ENCODE results near the gene BCKDHB.
"Not testable (repeated sequence)": the region's sequence is repeated elsewhere in the genome, so short reads cannot be mapped to it uniquely, and the experiment has no call there.

BCKDHB gene

GRCh38 chr6:80263585-80263984 lies 157.1 kb downstream of the BCKDHB start:
- peak; percentile 6 for DNase-seq

DNA sequence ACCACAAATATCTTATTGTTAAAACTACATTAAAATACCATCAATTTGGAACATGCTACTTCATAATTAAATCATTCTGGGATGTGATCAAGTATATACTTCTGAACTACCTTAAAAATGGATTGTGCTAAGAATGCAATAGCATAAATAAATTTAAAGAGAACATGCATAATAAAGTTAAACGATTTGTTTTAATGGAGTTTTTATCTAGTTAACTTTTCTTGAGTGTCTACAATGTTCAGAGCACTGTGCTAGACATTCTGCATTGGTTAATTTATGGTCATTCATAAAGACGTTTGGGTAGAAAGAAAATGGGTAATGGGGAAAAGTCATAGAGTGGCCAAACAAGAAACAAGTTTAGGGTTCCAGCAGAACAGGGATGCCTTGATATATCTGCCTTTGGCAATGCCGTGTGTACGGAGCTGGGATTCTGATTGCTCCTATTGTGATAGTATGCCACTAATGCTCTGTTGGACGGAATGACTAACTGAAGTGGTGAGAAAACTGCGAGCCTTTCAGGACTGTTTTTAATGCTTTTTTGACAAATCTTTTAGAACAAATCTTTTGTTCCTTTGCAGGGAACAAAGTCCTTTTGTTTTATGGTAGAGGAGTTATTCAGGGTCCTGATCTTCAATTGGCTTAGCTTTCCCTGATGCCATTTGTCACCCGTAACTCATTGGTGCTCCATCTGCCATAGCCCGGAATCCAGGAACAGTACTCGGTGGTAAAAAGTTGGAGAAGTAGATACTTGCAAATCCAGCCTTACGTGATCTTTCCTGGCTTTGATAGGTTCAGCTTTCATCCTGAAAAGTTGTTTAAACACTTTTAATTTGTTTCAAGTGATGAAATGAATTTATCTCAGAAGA lies 162.6 kb downstream of the BCKDHB start:
- DNase-seq, result no peak

DNA sequence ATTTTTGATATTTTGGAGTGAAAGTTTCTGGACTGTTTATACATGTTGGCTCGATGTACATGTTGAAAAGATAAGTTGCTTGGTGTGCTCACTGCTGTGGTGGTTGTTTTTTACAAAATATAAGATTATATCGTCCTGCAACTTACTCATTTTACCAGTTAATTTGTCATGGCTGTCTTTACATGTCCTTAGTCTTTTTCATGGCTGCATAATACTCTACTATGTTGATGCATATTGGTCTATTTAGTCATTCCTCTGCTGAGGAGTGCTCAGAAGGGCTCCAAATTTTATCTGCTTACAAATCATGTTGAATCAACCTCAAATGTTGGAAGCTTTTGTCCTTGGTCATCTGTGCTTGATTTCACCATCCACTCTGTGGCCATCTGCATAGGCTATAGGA lies 164.6 kb downstream of the BCKDHB start:
- no peak for DNase-seq

- DNase-seq, result no peak
These were observed 166.5 kb downstream of the BCKDHB start for GRCh38 chr6:80272988-80273387.

DNA sequence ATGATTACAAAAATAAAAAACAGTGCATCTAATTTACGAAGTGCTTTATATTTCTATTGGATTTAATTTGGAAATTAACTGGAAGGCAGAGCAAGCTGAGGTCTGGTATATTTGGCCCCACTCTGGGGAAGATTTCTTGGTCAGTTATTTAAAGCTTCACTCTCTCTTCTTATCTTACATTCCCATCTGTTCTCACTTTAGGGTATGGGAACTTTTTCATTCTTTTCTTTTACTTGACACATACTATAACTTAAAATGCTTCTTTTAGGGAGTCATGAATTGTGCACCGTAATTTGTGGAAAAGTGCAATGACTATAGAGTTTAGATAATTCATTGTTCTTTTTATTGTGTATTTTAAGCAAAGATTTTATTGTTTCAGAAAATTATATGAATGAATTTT lies 170.4 kb downstream of the BCKDHB start:
- DNase-seq, result peak; percentile 30

- DNase-seq, result no peak
These were observed 171.0 kb downstream of the BCKDHB start for GRCh38 chr6:80277501-80277900.

DNA sequence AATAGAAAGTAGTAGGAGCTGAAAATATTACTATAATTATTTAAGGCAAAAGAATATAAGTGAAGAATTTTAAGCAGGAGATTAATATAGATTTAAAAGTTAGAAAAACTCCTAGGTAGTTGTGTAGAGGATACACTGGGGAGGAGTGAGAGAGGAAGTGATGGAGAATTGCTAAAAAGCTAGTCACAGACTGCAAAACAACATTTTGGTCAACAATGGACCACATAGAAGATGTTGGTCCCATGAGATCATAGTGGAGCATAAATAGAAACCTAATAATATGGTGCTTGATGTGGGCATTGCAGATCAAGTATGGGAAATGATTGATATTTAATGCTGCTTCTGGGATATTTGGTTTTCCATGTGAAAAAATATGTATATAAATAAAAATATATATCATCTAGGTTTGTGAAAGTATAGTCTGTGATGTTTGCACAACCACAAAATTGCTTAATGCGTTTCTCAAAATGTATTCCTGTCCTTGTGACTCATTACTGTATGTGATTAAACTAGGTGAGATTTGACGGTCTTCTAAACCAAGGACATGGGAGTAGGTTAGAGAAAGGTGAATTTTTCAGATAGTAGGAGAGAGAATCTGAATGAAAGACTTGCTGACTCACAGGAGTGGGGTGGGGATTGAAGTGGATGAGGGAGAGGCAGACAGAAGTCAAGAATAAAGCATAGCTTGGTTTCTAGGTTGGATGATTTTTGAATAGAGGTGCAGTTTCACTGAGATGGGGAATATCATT lies 174.0 kb downstream of the BCKDHB start:
- peak; percentile 50 for DNase-seq

- peak; percentile 59 for DNase-seq
These were observed 176.6 kb downstream of the BCKDHB start for GRCh38 chr6:80282913-80283554.

GRCh38 chr6:80287112-80287511 lies 180.6 kb downstream of the BCKDHB start:
- no peak for DNase-seq

DNA sequence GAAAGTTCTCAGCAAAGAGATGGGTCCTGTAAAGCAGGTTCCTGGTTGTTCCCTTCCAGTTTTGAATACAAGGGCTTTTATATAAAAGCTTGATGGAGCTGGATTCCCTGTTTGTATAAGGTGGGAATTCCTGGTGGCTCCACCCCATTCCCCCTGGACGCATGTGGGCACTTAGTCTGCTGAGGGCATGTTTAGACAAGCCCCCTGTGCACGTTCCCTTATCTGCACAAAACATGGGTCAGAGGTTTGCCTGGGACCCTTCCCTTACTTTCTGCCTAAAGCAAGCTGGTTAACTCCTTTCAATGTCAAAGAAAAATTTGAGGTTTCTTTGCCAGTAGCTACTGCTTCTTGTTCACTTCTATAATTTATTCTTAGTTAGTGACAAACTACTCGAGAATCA lies 181.1 kb downstream of the BCKDHB start:
- DNase-seq, result no peak

GRCh38 chr6:80289727-80290126 lies 183.3 kb downstream of the BCKDHB start:
- DNase-seq, result no peak

DNA sequence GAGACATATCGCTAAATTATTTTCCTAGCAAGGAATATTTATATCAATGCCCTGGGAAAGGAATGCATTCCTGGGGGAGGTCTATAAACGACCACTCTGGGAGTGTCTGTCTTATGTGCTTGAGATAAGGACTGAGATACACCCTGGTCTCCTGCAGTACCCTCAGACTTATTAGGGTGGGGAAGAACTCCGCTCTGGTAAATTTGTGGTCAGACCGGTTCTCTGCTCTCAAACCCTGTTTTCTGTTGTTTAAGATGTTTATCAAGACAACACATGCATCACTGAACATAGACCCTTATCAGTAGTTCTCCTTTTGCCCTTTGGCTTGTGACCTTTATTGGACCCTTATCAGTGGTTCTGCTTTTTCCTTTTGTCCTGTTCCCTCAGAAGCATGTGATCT lies 188.1 kb downstream of the BCKDHB start:
- DNase-seq, result not testable (repeated sequence)

- DNase-seq, result no peak
These were observed 196.2 kb downstream of the BCKDHB start for GRCh38 chr6:80302716-80303115.

DNA sequence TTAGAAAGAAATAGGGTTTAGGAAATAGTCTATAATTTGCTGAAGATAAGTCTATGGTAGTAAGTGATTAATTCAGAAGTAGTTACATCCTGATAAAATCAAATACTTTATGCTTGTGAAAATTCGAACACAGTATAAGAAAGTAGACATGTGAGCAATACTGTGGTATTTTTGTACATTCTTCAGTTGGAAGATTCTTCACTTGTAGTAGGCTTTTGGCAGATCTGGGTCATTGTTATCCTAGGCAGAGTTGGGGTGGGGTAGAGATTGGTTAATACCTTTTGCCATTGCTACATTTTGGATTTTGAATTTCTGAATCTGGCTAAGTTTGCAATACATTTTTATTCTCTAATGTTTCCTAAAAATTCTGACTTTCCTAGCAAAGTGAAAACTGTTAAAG lies 197.5 kb downstream of the BCKDHB start:
- DNase-seq, result peak; percentile 22

DNA sequence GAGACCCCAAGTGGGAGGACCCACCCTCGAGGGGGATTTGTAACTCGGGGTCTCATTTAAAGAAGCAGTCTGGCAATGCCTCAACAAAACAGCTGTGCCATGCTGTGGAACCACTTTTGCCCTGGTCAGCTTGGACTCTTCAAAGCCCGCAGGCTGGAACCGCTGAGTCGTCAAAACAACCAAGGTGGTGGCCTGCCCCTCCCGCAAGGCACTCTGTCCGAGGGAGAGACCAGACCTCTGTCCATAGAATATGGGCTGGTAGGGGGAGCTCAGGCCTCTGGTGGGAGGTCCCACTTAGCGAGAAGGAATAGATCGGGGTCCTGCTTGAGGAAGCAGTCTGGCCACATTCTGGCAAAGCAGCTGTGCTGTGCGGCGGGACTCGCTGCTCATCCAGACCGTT lies 208.1 kb downstream of the BCKDHB start:
- DNase-seq, result no peak

DNA sequence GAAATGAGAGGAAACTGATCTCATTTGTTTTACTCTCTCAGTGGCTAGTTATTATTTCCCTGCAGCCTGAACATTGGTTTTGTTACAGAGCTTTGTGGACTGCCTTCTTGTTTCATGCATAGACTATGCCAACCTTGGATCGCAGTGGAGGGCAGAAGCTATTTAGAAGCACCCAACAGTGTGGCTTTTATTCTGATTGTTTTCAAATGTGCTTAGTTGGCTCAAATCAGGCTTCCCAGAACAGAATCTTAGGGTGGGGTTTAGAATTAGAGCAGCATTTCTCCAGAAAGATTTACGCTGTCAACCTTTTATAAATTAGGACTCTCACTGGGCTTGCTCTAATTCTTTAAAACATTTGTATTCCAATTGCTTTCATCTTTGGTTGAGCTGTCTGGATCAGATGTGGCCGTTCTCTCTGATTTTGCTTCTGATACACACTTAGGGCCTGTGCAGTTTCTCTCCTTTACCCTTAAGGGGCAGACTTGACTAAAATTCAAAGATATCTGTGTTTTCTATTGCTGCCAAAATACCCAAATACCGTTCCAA lies 210.3 kb downstream of the BCKDHB start:
- DNase-seq, result peak; percentile 60

GRCh38 chr6:80319196-80319595 lies 212.7 kb downstream of the BCKDHB start:
- DNase-seq, result peak; percentile 83

DNA sequence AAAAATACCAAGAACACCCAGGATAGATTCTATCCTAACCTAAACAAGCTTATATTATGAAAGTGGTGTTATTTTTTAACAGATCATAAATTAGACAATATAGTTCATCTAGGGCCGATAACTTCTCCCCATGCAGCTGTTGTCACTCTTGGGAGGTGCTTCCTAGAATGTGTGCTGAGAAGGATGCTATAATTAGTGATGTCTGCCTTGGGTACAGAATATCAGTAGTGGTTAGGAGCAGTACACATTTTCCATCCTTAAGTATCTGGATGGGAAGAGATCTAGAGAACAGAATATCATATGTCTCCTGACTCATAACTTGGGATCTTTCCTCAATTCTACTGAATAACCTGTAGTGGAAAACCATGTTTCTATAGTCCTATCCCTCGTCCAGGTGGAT lies 214.5 kb downstream of the BCKDHB start:
- DNase-seq, result no peak

- peak; percentile 35 for DNase-seq
These were observed 219.3 kb downstream of the BCKDHB start for GRCh38 chr6:80325742-80326141.

DNA sequence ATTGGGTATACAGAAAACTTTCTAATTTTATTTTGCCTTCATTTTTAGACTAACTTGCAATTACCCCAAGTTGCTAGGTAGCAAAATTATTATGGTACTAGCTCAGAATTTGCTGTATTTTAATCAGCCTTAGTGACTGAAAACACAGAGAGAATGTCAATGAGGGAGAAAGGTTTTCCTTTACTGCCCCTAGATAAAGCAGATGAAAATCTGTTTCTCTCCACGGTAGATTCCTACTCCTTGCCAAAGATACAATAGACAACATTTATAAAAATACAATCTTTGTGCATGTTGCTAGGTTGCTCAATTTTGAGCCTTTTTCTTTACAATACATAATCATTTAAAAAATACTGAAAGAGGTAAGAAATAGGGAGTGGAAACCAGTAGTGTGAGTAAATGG lies 222.2 kb downstream of the BCKDHB start:
- no peak for DNase-seq

- DNase-seq, result no peak
These were observed 223.0 kb downstream of the BCKDHB start for GRCh38 chr6:80329496-80329895.

GRCh38 chr6:80330961-80331360 lies 224.5 kb downstream of the BCKDHB start:
- no peak for DNase-seq

GRCh38 chr6:80331522-80331921 lies 225.1 kb downstream of the BCKDHB start:
- DNase-seq, result no peak

All from fibroblast of skin of scalp (primary cell).